GM23338 (cell line): ENCODE results near the gene RFX2. TPM values are rescaled to one million over a fixed set of nuclear protein-coding genes. Genes with fewer than 3 reads are reported as not detected.

Source experiments
- ATAC-seq: fragments of 200-7000 bp; cut with Tn5 transposase; 3 replicates; pipeline ENCODE4 v1.9.1; 2020
- DNase-seq: peaks from one replicate; pipeline ENCODE4 v3.0.0-alpha.2; 2015; ENCODE audit warnings: low spot score
- H2AFZ ChIP-seq: fragments of 200-600 bp; sonication (generic); 2 replicates; pipeline ENCODE4 v1.8.0; 2016; ENCODE audit warnings: antibody characterized with exemption, mild to moderate bottlenecking, moderate library complexity
- H3F3A ChIP-seq: fragments of 200-600 bp; sonication (generic); replicated peaks from 2 replicates; pipeline ENCODE4 v1.8.0; 2017; ENCODE audit warnings: antibody characterized with exemption, mixed run types, low read depth
- H3K27ac ChIP-seq: fragments of 200-600 bp; sonication (generic); 2 replicates; pipeline ENCODE4 v1.6.1; 2016; ENCODE audit warnings: low read depth
- H3K27me3 ChIP-seq: fragments of 200-600 bp; sonication (generic); 2 replicates; pipeline ENCODE4 v1.8.0; 2016; ENCODE audit warnings: mild to moderate bottlenecking, mixed run types, moderate library complexity; ENCODE audit not compliant: insufficient read depth
- H3K36me3 ChIP-seq: fragments of 200-600 bp; sonication (generic); 2 replicates; pipeline ENCODE4 v1.8.0; 2016; ENCODE audit warnings: mild to moderate bottlenecking; ENCODE audit not compliant: insufficient read depth
- H3K4me1 ChIP-seq: fragments of 200-600 bp; sonication (generic); 2 replicates; pipeline ENCODE4 v1.8.0; 2016; ENCODE audit warnings: mild to moderate bottlenecking, moderate library complexity; ENCODE audit not compliant: insufficient read depth
- H3K4me2 ChIP-seq: fragments of 200-600 bp; sonication (generic); 2 replicates; pipeline ENCODE4 v1.7.1; 2017; ENCODE audit warnings: mixed run types
- H3K4me3 ChIP-seq: fragments of 200-600 bp; sonication (generic); 2 replicates; pipeline ENCODE4 v1.6.1; 2016; ENCODE audit warnings: mixed run types
- H3K79me2 ChIP-seq: fragments of 200-600 bp; sonication (generic); replicated peaks from 2 replicates; pipeline ENCODE4 v1.8.0; 2017; ENCODE audit warnings: mild to moderate bottlenecking; ENCODE audit not compliant: insufficient read depth
- H3K9me2 ChIP-seq: fragments of 200-600 bp; sonication (generic); 2 replicates; pipeline ENCODE4 v1.8.0; 2017; ENCODE audit not compliant: insufficient read depth
- H4K20me1 ChIP-seq: fragments of 200-600 bp; sonication (generic); replicated peaks from 2 replicates; pipeline ENCODE4 v1.8.0; 2017; ENCODE audit warnings: mild to moderate bottlenecking; ENCODE audit not compliant: insufficient read depth
- H3K27ac Mint-ChIP-seq: 2 replicates; pipeline ENCODE4 v1.8.0; 2020; ENCODE audit warnings: inconsistent platforms, mild to moderate bottlenecking, moderate library complexity, mixed read lengths
- H3K27me3 Mint-ChIP-seq: 3 replicates; pipeline ENCODE4 v1.8.0; 2022; ENCODE audit warnings: low read depth, mild to moderate bottlenecking, moderate library complexity, mixed read lengths, inconsistent platforms; ENCODE audit not compliant: insufficient read depth, poor library complexity
- H3K36me3 Mint-ChIP-seq: 3 replicates; pipeline ENCODE4 v1.8.0; 2021; ENCODE audit warnings: low read depth, mild to moderate bottlenecking, inconsistent platforms, moderate library complexity, mixed read lengths
- H3K4me1 Mint-ChIP-seq: 3 replicates; pipeline ENCODE4 v1.8.0; 2020; ENCODE audit warnings: mild to moderate bottlenecking, inconsistent platforms, mixed read lengths
- H3K4me3 Mint-ChIP-seq: 3 replicates; pipeline ENCODE4 v1.8.0; 2021; ENCODE audit warnings: moderate library complexity, mild to moderate bottlenecking, inconsistent platforms, mixed read lengths
- H3K9me3 Mint-ChIP-seq: 3 replicates; pipeline ENCODE4 v1.8.0; 2020; ENCODE audit warnings: moderate library complexity, mild to moderate bottlenecking, inconsistent platforms, mixed read lengths
- CREB1 ChIP-seq: fragments of 250-450 bp; sonication (Bioruptor Pico); IDR thresholded peaks from 2 replicates; pipeline ENCODE4 v1.5.0; 2020; ENCODE audit warnings: low read depth, mild to moderate bottlenecking, moderate library complexity
- CTCF ChIP-seq, 2 experiments: fragments of 200-600 bp in 1 of 2; sonication (generic) in 1 of 2; conservative IDR thresholded peaks; 2 replicates each; pipeline versions ENCODE4 v1.5.1 to v1.6.1; 2016 to 2017; ENCODE audit warnings: antibody characterized with exemption in 2 of 2, low read depth in 2 of 2, mild to moderate bottlenecking in 2 of 2, moderate library complexity in 1 of 2
- ETS1 ChIP-seq: IDR thresholded peaks from 2 replicates; pipeline ENCODE4 v1.6.1; 2016; ENCODE audit warnings: antibody characterized with exemption
- EZH2phosphoT487 ChIP-seq: fragments of 200-600 bp; sonication (generic); IDR thresholded peaks from one replicate; pipeline ENCODE4 v1.8.1; 2018; ENCODE audit warnings: antibody characterized with exemption; ENCODE audit not compliant: unreplicated experiment
- JUNB ChIP-seq: IDR thresholded peaks from one replicate; pipeline ENCODE4 v1.6.1; 2016; ENCODE audit warnings: antibody characterized with exemption; ENCODE audit not compliant: unreplicated experiment
- POLR2AphosphoS5 ChIP-seq: IDR thresholded peaks from 2 replicates; pipeline ENCODE4 v1.6.1; 2016; ENCODE audit warnings: antibody characterized with exemption, low read depth
- REST ChIP-seq: IDR thresholded peaks from one replicate; pipeline ENCODE4 v1.6.1; 2018; ENCODE audit warnings: antibody characterized with exemption; ENCODE audit not compliant: unreplicated experiment
- STAT1 ChIP-seq: IDR thresholded peaks from one replicate; pipeline ENCODE4 v1.6.1; 2016; ENCODE audit warnings: antibody characterized with exemption; ENCODE audit not compliant: unreplicated experiment
- ZNF114 ChIP-seq: fragments of 250-450 bp; sonication (Bioruptor Pico); IDR thresholded peaks from 2 replicates; pipeline ENCODE4 v1.5.0; 2020; ENCODE audit warnings: mild to moderate bottlenecking, moderate library complexity
- ZNF331 ChIP-seq: fragments of 250-450 bp; sonication (Bioruptor Pico); IDR thresholded peaks from 2 replicates; pipeline ENCODE4 v1.5.0; 2020; ENCODE audit warnings: low read depth, mild to moderate bottlenecking, moderate library complexity
- polyA plus RNA-seq: library from polyadenylated mRNA; unstranded; fragments of >200 nt; fragmentation: Nextera tagmentation; extraction: Ambion mirVana; gene quantifications from 2 replicates; pipeline ENCODE4 v1.2.1, GENCODE V29; 2016
- total RNA-seq: library from RNA; depleted of rRNA; stranded (reverse); fragments of >200 nt; shearing (Covaris generic); gene quantifications from 2 replicates; pipeline ENCODE4 v1.2.3, GENCODE V29; 2014

RFX2 gene
- total and polyA plus RNA-seq, 2 experiments from 2014 or later = 4.6 to 13.0 TPM

GRCh38 chr19:6103894-6104293, 6.4 kb downstream of the RFX2 start (continued):
- TF ChIP-seq JUNB (no peak), ETS1 (no peak), REST (no peak), ZNF331 (CRISPR knock-in tag) (no peak), STAT1 (no peak)

GRCh38 chr19:6103217-6103644, 7.1 kb downstream of the RFX2 start:
- DNase-seq = no peak
- no peaks in the 10 kb centered on the region for H3K36me3 ChIP-seq
- H3K9me2 ChIP-seq = 0 out of 2 replicates have a peak, but pooled peaks cover 2% of the 10 kb centered on the region
- no peak overlapping the region for H3K4me2 ChIP-seq
- H3F3A ChIP-seq = no peaks in the 10 kb centered on the region
- H3K4me3 Mint-ChIP-seq = no peak overlapping the region
- H3K79me2 ChIP-seq = no peaks in the 10 kb centered on the region
- H3K4me1 ChIP-seq = no peaks in the 10 kb centered on the region; the same call in 1 of the 2 replicates
- no peak overlapping the region for H3K4me3 ChIP-seq
- peaks cover 14% of the 10 kb centered on the region for H3K27me3 Mint-ChIP-seq
- H2AFZ ChIP-seq = no peak overlapping the region
- H3K9me3 Mint-ChIP-seq = no peaks in the 10 kb centered on the region
- H4K20me1 ChIP-seq = no peaks in the 10 kb centered on the region
- no peak overlapping the region for H3K27ac ChIP-seq
- peaks cover 14% of the 10 kb centered on the region for H3K27me3 ChIP-seq
- no peaks in the 10 kb centered on the region for H3K36me3 Mint-ChIP-seq
- ATAC-seq = no peak
- TF ChIP-seq ETS1 (no peak), EZH2phosphoT487 (no peak), STAT1 (no peak)
- H3K27ac Mint-ChIP-seq = no peak overlapping the region
- H3K4me1 Mint-ChIP-seq = peaks cover 9% of the 10 kb centered on the region

- no peak overlapping the region for H3K4me3 Mint-ChIP-seq
- peaks cover 2% of the 10 kb centered on the region; the same call in 1 of the 2 replicates for H3K27me3 ChIP-seq
- TF ChIP-seq ZNF114 (no peak), REST (no peak), EZH2phosphoT487 (no peak), ZNF331 (CRISPR knock-in tag) (no peak), CREB1 (no peak), CTCF (conservative IDR thresholded peaks at IDR 0.05; ENCODE audit: low read depth in 2 of 2) (no peak), STAT1 (no peak), POLR2AphosphoS5 (no peak)
These were observed 8.3 kb downstream of the RFX2 start for GRCh38 chr19:6101991-6102390.

More at GRCh38 chr19:6101991-6102390, 8.3 kb downstream of the RFX2 start:
- Mint-ChIP-seq H3K36me3 (no peaks in the 10 kb centered on the region), H3K27me3 (peaks cover 10% of the 10 kb centered on the region), H3K4me1 (peaks cover 6% of the 10 kb centered on the region), H3K27ac (no peak overlapping the region), H3K9me3 (no peaks in the 10 kb centered on the region)
- ATAC-seq = no peak
- H3K9me2 ChIP-seq = 0 out of 2 replicates have a peak, but pooled peaks cover 2% of the 10 kb centered on the region
- H3K79me2 ChIP-seq = no peaks in the 10 kb centered on the region
- no peaks in the 10 kb centered on the region for H4K20me1 ChIP-seq
- no peaks in the 10 kb centered on the region for H3K4me1 ChIP-seq
- H3K4me3 ChIP-seq = no peak overlapping the region
- no peaks in the 10 kb centered on the region for H3F3A ChIP-seq
- H2AFZ ChIP-seq = no peak overlapping the region
- H3K36me3 ChIP-seq = no peaks in the 10 kb centered on the region
- H3K4me2 ChIP-seq = no peak overlapping the region
- H3K27ac ChIP-seq = no peak overlapping the region
- no peak for DNase-seq
